ENCODE data around the gene TNN.

Gene TNN

DNA sequence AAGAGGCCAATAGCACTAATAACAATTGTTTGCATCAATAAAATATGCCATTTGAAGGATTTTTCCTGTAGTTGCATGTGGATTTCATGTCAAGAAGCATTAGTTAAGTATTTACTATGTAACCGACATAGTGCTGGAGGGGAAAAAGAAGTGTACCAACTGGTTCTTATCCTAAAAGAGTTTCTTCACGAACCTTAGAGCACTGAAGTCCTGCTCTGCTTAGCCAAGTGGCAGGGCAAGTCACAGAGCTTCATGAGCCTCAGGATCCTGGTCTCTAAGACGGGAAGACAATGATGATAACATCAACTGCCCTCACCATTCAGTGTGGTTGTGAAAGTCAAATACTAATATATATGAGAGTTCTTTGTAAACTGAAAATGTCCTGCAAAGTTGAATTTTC, 110.8 kb downstream of the TNN start:
- TF ChIP-seq, protein P1, sequence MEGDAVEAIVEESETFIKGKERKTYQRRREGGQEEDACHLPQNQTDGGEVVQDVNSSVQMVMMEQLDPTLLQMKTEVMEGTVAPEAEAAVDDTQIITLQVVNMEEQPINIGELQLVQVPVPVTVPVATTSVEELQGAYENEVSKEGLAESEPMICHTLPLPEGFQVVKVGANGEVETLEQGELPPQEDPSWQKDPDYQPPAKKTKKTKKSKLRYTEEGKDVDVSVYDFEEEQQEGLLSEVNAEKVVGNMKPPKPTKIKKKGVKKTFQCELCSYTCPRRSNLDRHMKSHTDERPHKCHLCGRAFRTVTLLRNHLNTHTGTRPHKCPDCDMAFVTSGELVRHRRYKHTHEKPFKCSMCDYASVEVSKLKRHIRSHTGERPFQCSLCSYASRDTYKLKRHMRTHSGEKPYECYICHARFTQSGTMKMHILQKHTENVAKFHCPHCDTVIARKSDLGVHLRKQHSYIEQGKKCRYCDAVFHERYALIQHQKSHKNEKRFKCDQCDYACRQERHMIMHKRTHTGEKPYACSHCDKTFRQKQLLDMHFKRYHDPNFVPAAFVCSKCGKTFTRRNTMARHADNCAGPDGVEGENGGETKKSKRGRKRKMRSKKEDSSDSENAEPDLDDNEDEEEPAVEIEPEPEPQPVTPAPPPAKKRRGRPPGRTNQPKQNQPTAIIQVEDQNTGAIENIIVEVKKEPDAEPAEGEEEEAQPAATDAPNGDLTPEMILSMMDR (conservative IDR thresholded peaks at IDR 0.05; ENCODE audit: low read depth), result no peak
- no peak for DNase-seq (ENCODE audit: low spot score)
- no peak overlapping the region for H3K27ac ChIP-seq
- POLR2A ChIA-PET (ENCODE audit: low non-redundant PET), result no interaction called here
- CTCF ChIA-PET, result interaction anchor here (0.6 to 0.8 kb wide), 2 partner anchors 23 to 141 kb away, joined by 3 read pairs; no protein-coding TSS in a partner anchor

DNA sequence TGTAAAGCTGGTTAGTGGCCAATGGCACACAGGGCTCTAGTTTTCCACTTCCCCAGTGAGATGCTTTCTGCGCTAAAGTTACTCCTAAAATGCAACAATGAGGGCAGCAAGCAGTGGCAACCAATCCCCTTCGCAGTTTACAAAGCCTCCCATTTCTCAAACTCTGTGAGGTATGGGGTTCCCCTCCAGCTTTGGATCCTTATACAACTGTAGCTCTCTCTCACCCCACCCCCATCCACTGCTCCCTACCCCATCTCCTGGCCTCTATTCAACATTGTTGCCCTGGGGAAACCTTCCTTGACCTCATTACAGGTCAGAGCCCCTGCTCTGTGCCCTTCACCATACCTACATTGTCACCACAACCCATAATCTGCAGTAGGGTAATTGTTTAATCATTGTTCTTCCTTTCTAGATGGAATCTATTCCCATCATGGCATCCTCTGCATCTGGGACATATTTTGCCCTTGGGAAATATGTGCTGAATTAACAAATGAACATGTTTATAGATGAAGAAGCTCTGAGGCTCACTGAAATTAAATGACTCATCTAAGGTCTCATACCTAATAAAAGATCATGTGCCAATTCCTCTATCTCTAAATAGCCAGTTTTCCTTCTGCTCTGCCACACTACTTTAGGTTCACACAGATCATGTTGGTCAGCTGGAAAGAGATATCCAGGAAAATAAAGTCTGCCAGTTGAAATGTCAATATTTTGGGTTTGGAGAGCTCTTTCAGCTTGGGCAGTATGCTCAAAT, 112.4 kb downstream of the TNN start:
- H3K27ac ChIP-seq, result no peak overlapping the region
- ChIA-PET POLR2A (ENCODE audit: low non-redundant PET) (no interaction called here), CTCF (interaction anchor here (1.0 kb wide), 2 partner anchors 25 to 28 kb away, joined by 3 to 4 read pairs; no protein-coding TSS in a partner anchor)
- peak; percentile 52 for DNase-seq (ENCODE audit: low spot score)
- TF ChIP-seq, protein P1 (conservative IDR thresholded peaks at IDR 0.05; ENCODE audit: low read depth), result no peak

DNA sequence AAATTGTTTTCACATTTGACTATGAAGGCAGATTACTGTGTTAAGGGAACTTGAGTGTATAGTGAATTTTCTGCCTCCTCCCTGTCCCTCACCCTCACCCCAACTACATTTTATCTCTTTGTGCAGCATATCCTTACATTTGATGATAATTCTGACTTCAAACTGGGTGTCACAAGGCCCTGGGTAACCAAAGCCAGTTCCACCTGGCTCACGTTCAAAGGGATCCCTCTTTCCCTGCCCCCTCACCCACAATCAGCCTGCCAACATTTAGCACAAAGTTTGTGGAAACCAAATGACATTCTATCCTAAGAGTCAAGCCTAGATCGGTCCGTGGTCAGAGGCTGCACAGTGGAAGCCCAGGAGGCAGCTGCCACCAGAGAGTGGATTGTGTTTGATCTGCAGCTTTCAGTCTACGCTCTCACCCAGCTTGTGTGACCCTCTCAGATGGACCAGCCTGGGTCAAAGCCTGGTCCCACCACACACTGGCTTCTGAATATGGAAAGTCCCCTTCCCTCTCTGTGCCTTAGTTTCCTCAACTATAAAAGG, 114.6 kb downstream of the TNN start:
- TF ChIP-seq, protein P1 (conservative IDR thresholded peaks at IDR 0.05; ENCODE audit: low read depth), result no peak
- POLR2A ChIA-PET (ENCODE audit: low non-redundant PET), result no interaction called here
- H3K27ac ChIP-seq, result no peak overlapping the region
- CTCF ChIA-PET, result no interaction called here
- no peak for DNase-seq (ENCODE audit: low spot score)

GRCh38 chr1:175183586-175183985, 116.0 kb downstream of the TNN start:
- DNase-seq (ENCODE audit: low spot score), result no peak
- H3K27ac ChIP-seq, result 0 out of 2 replicates have a peak overlapping the region, but pooled peaks have one; percentile 5
- ChIA-PET CTCF (interaction anchor here (0.6 kb wide), 2 partner anchors 38 to 1140 kb away, joined by 3 read pairs; no protein-coding TSS in a partner anchor), POLR2A (ENCODE audit: low non-redundant PET) (no interaction called here)
- TF ChIP-seq, protein P1 (conservative IDR thresholded peaks at IDR 0.05; ENCODE audit: low read depth), result no peak

DNA sequence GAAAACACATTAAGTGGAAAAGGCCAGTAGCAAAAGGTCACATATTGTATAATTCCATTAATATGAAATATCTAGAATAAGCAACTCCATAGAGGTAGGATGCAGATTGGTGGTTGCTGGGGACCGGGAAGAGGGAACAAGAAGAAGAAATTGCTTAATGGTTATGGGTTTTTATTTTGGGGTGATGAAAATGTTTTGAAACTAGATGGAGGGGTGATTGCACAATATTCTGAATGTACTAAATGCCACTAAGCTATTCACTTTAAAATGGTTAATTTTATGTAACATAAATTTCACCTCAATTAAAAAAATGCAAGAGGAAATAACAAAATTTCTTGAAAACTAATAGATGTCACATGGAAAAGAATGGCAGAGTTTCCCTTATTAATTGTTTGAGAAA, 118.3 kb downstream of the TNN start:
- no peak overlapping the region for H3K27ac ChIP-seq
- ChIA-PET POLR2A (ENCODE audit: low non-redundant PET) (no interaction called here), CTCF (interaction anchor here (0.7 kb wide), 1 partner anchor 303 kb away, joined by 3 read pairs; no protein-coding TSS in a partner anchor)
- no peak for DNase-seq (ENCODE audit: low spot score)
- TF ChIP-seq, protein P1 (conservative IDR thresholded peaks at IDR 0.05; ENCODE audit: low read depth), result no peak

DNA sequence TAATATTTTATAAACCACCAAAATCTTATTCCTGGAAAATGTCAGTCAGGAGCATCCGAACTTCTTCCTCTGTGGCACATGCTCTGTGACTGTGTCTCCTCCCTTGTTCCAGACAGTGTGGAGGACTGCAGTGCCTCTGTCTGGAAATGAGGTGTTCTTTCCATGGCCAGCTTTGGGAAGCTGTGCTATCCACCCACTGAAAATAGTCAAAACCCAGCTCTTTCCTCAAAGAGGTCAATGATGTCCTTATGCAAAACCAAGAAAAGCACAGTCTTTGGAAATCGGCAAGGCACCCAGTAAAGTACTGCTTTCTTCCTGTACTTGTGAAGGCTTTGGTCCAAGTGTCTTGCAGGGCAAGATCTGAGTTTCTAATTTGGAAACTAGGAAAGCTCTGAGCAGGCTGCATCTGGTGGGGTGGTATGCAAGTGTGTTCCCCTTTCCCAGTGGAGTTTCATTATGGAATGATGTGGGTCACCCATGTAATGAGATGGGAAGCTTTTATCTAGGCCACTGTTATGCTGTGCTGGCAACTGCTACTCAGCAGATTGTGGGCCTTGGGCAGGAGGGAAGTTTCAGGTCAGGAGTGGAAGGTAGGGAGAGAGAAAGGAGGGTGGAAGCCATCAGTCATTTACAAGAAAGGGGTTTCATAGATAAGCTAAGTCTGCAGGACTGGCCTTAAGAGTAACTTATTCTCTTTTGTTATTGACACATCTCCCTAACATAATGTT, 119.0 kb downstream of the TNN start:
- DNase-seq (ENCODE audit: low spot score), result no peak
- ChIA-PET CTCF (interaction anchor here (0.6 kb wide), 1 partner anchor 52 kb away, joined by 3 read pairs; no protein-coding TSS in a partner anchor), POLR2A (ENCODE audit: low non-redundant PET) (no interaction called here)
- no peak overlapping the region for H3K27ac ChIP-seq
- TF ChIP-seq, protein P1 (conservative IDR thresholded peaks at IDR 0.05; ENCODE audit: low read depth), result no peak

Measured in RWPE1 (cell line).